Fibroblast of pulmonary artery (primary cell): ENCODE data around the gene SPSB1.

Experiments
- DNase-seq: peaks from one replicate; pipeline ENCODE4 v3.0.0-alpha.2; 2010; ENCODE audit warnings: low read depth
- H3K4me3 ChIP-seq: replicated peaks from 2 replicates; pipeline ENCODE4 v1.5.1; 2011; ENCODE audit warnings: low read depth, mild to moderate bottlenecking, control low read depth, low read length, moderate library complexity
- CTCF ChIP-seq: IDR thresholded peaks from 2 replicates; pipeline ENCODE4 v1.5.1; 2011; ENCODE audit warnings: mild to moderate bottlenecking, control low read depth, low read length, inconsistent platforms; ENCODE audit errors: missing control alignments

Gene SPSB1

GRCh38 chr1:9326596-9326995, 33.9 kb downstream of the SPSB1 start:
- H3K4me3 ChIP-seq = no peak overlapping the region
- DNase-seq = peak; percentile 54
- TF ChIP-seq CTCF = no peak

- no peak for TF ChIP-seq CTCF
- H3K4me3 ChIP-seq = no peak overlapping the region
- no peak for DNase-seq
Measured at GRCh38 chr1:9328201-9328600, 35.5 kb downstream of the SPSB1 start.

- no peak overlapping the region for H3K4me3 ChIP-seq
- no peak for TF ChIP-seq CTCF
- no peak for DNase-seq
Measured at GRCh38 chr1:9328715-9329114, 36.0 kb downstream of the SPSB1 start.

GRCh38 chr1:9331016-9331415, 38.3 kb downstream of the SPSB1 start:
- TF ChIP-seq CTCF = no peak
- DNase-seq = no peak
- H3K4me3 ChIP-seq = no peak overlapping the region

- no peak overlapping the region for H3K4me3 ChIP-seq
- no peak for DNase-seq
- TF ChIP-seq CTCF = no peak
Measured at GRCh38 chr1:9331558-9332346, 39.1 kb downstream of the SPSB1 start.

- TF ChIP-seq CTCF = no peak
- H3K4me3 ChIP-seq = no peak overlapping the region
- no peak for DNase-seq
Measured at GRCh38 chr1:9332513-9333143, 39.9 kb downstream of the SPSB1 start.
